IgD-negative memory B cell (primary cell): ENCODE measurements around the gene TBXA2R. TPM values are rescaled to one million over a fixed set of nuclear protein-coding genes. Genes with fewer than 3 reads are reported as not detected.
A peak's percentile ranks its signal among the peaks of the same experiment; 100 is the strongest.
"Not testable (repeated sequence)": the region's sequence is repeated elsewhere in the genome, so short reads cannot be mapped to it uniquely, and the experiment has no call there.

Experiments
- H3K27ac Mint-ChIP-seq, 3 donors: one replicate each; pipeline ENCODE4 v1.8.0; 2020 to 2022; ENCODE audit warnings: mild to moderate bottlenecking in 3 of 3, mixed read lengths in 3 of 3, moderate library complexity in 1 of 3
- H3K27me3 Mint-ChIP-seq: one replicate; pipeline ENCODE4 v1.8.0; 2021; ENCODE audit warnings: mixed read lengths
- H3K36me3 Mint-ChIP-seq: one replicate; pipeline ENCODE4 v1.8.0; 2020; ENCODE audit warnings: mild to moderate bottlenecking, mixed read lengths
- H3K4me1 Mint-ChIP-seq, 3 donors: one replicate each; pipeline ENCODE4 v1.8.0; 2020 to 2022; ENCODE audit warnings: mixed read lengths in 3 of 3, mild to moderate bottlenecking in 1 of 3
- H3K4me3 Mint-ChIP-seq, 4 donors: one replicate each; pipeline ENCODE4 v1.8.0; 2020 to 2022; ENCODE audit warnings: mild to moderate bottlenecking in 4 of 4, mixed read lengths in 4 of 4, moderate library complexity in 3 of 4
- H3K9me3 Mint-ChIP-seq, 3 donors: one replicate each; pipeline ENCODE4 v1.8.0; 2020 to 2021; ENCODE audit warnings: mixed read lengths in 3 of 3, mild to moderate bottlenecking in 1 of 3
- polyA plus RNA-seq: library from polyadenylated mRNA; unstranded; fragments of 300-500 nt; fragmentation: Illumina TruSeq; gene quantifications from one replicate; pipeline ENCODE4 v1.2.3, GENCODE V29; 2021

Gene TBXA2R
- polyA plus RNA-seq, 1 donor from 2014 or later: 3.3 TPM

GRCh38 chr19:3573858-3574637, 32.6 kb downstream of the TBXA2R start:
- Mint-ChIP-seq H3K27me3 (no peaks in the 10 kb centered on the region), H3K36me3 (peaks cover 6% of the 10 kb centered on the region), H3K4me1 (peaks cover 5 to 11% (median 8%) of the 10 kb centered on the region in 3 donors), H3K4me3 (peak overlapping the region; percentile 84 to 91 (median 87)), H3K27ac (peak overlapping the region in 2 of 3 donors; percentile 35 to 78), H3K9me3 (no peaks in the 10 kb centered on the region)

GRCh38 chr19:3573162-3573857, 33.4 kb downstream of the TBXA2R start:
- H3K9me3 Mint-ChIP-seq: no peaks in the 10 kb centered on the region
- H3K4me1 Mint-ChIP-seq: peaks cover 5 to 11% (median 8%) of the 10 kb centered on the region in 3 donors
- H3K4me3 Mint-ChIP-seq: peak overlapping the region; percentile 84 to 91 (median 87)
- H3K36me3 Mint-ChIP-seq: peaks cover 6% of the 10 kb centered on the region
- peak overlapping the region in 2 of 3 donors; percentile 35 to 78 for H3K27ac Mint-ChIP-seq
- no peaks in the 10 kb centered on the region for H3K27me3 Mint-ChIP-seq

GRCh38 chr19:3572855-3573161, 33.9 kb downstream of the TBXA2R start, which contains the start of gene HMG20B:
Gene HMG20B (plus strand): TSS chr19:3572944. CDS start chr19:3573310, 366 bp downstream.
- no peaks in the 10 kb centered on the region for H3K9me3 Mint-ChIP-seq
- peaks cover 6% of the 10 kb centered on the region for H3K36me3 Mint-ChIP-seq
- peak within 1 kb of the TSS; percentile 35 to 92 (median 78) for H3K27ac Mint-ChIP-seq
- H3K27me3 Mint-ChIP-seq: no peaks in the 10 kb centered on the region
- peaks cover 5 to 10% (median 8%) of the 10 kb centered on the region in 3 donors for H3K4me1 Mint-ChIP-seq
- peak within 1 kb of the TSS; percentile 84 to 92 (median 88) for H3K4me3 Mint-ChIP-seq

GRCh38 chr19:3572132-3572854, 34.4 kb downstream of the TBXA2R start:
- H3K9me3 Mint-ChIP-seq: no peaks in the 10 kb centered on the region
- peaks cover 5 to 10% (median 8%) of the 10 kb centered on the region in 3 donors for H3K4me1 Mint-ChIP-seq
- no peaks in the 10 kb centered on the region for H3K27me3 Mint-ChIP-seq
- peak overlapping the region; percentile 67 to 92 (median 87) for H3K4me3 Mint-ChIP-seq
- H3K27ac Mint-ChIP-seq: peak overlapping the region; percentile 19 to 92 (median 25)
- peaks cover 6% of the 10 kb centered on the region for H3K36me3 Mint-ChIP-seq

GRCh38 chr19:3570606-3571011, 36.1 kb downstream of the TBXA2R start:
- Mint-ChIP-seq H3K27ac (peak overlapping the region in 1 of 3 donors; percentile 62), H3K36me3 (peaks cover 6% of the 10 kb centered on the region), H3K9me3 (no peaks in the 10 kb centered on the region), H3K4me3 (no peak overlapping the region), H3K4me1 (peaks cover 5 to 10% (median 8%) of the 10 kb centered on the region in 3 donors), H3K27me3 (no peaks in the 10 kb centered on the region)

GRCh38 chr19:3570042-3570441, 36.6 kb downstream of the TBXA2R start:
- not testable (repeated sequence) for H3K4me1 Mint-ChIP-seq, H3K27ac Mint-ChIP-seq, H3K9me3 Mint-ChIP-seq, H3K36me3 Mint-ChIP-seq, H3K27me3 Mint-ChIP-seq, H3K4me3 Mint-ChIP-seq

GRCh38 chr19:3565139-3565538, 41.5 kb downstream of the TBXA2R start:
- Mint-ChIP-seq H3K9me3 (no peaks in the 10 kb centered on the region), H3K27me3 (no peaks in the 10 kb centered on the region), H3K4me3 (peak overlapping the region in 1 of 4 donors; percentile 38), H3K27ac (no peak overlapping the region), H3K4me1 (peaks cover 0 to 1% (median 0%) of the 10 kb centered on the region in 3 donors), H3K36me3 (no peaks in the 10 kb centered on the region)

- Mint-ChIP-seq H3K4me3 (no peak overlapping the region), H3K27ac (peak overlapping the region in 1 of 3 donors; percentile 62), H3K36me3 (no peaks in the 10 kb centered on the region), H3K27me3 (no peaks in the 10 kb centered on the region), H3K4me1 (peaks cover 0 to 1% (median 0%) of the 10 kb centered on the region in 3 donors), H3K9me3 (no peaks in the 10 kb centered on the region)
These were observed 42.8 kb downstream of the TBXA2R start for GRCh38 chr19:3563709-3564524.

GRCh38 chr19:3557461-3558248, 49.0 kb downstream of the TBXA2R start, which contains the start of gene MFSD12:
Gene MFSD12 (minus strand): TSS chr19:3557586. CDS start chr19:3557403, 183 bp downstream.
- Mint-ChIP-seq H3K36me3 (no peaks in the 10 kb centered on the region), H3K27me3 (no peaks in the 10 kb centered on the region), H3K4me1 (peaks cover 26 to 35% (median 32%) of the 10 kb centered on the region in 3 donors), H3K4me3 (peak within 1 kb of the TSS; percentile 86 to 98 (median 93)), H3K9me3 (no peaks in the 10 kb centered on the region), H3K27ac (peak within 1 kb of the TSS; percentile 89 to 94 (median 91))

GRCh38 chr19:3556978-3557460, 49.7 kb downstream of the TBXA2R start:
- Mint-ChIP-seq H3K27me3 (no peaks in the 10 kb centered on the region), H3K4me1 (peaks cover 28 to 38% (median 34%) of the 10 kb centered on the region in 3 donors), H3K36me3 (no peaks in the 10 kb centered on the region), H3K27ac (peak overlapping the region; percentile 89 to 94 (median 91)), H3K4me3 (peak overlapping the region; percentile 86 to 98 (median 93)), H3K9me3 (no peaks in the 10 kb centered on the region)

- no peaks in the 10 kb centered on the region for H3K27me3 Mint-ChIP-seq
- no peaks in the 10 kb centered on the region for H3K36me3 Mint-ChIP-seq
- peak overlapping the region; percentile 86 to 98 (median 93) for H3K4me3 Mint-ChIP-seq
- H3K9me3 Mint-ChIP-seq: no peaks in the 10 kb centered on the region
- peaks cover 28 to 40% (median 38%) of the 10 kb centered on the region in 3 donors for H3K4me1 Mint-ChIP-seq
- H3K27ac Mint-ChIP-seq: peak overlapping the region; percentile 89 to 94 (median 91)
These were observed 50.2 kb downstream of the TBXA2R start for GRCh38 chr19:3556423-3556977.

- H3K4me1 Mint-ChIP-seq: peaks cover 28 to 40% (median 39%) of the 10 kb centered on the region in 3 donors
- no peaks in the 10 kb centered on the region for H3K9me3 Mint-ChIP-seq
- H3K4me3 Mint-ChIP-seq: peak overlapping the region; percentile 86 to 98 (median 93)
- H3K27ac Mint-ChIP-seq: peak overlapping the region; percentile 53 to 94 (median 91)
- peaks cover under 1% of the 10 kb centered on the region for H3K36me3 Mint-ChIP-seq
- no peaks in the 10 kb centered on the region for H3K27me3 Mint-ChIP-seq
These were observed 50.8 kb downstream of the TBXA2R start for GRCh38 chr19:3555653-3556422.
